GM08714 (cell line): Measurements from ENCODE around the gene BMAL1.

ENCODE experiments used
- H3K4me3 ChIP-seq: fragments of 200-500 bp; sonication (Bioruptor generic); 2 replicates; pipeline ENCODE4 v1.5.1; 2014; ENCODE audit warnings: mild to moderate bottlenecking, low read length, inconsistent platforms
- ZNF274 ChIP-seq: IDR thresholded peaks from 2 replicates; pipeline ENCODE4 v1.6.1; 2012; ENCODE audit warnings: mild to moderate bottlenecking, low read depth, low read length

The BMAL1 gene

DNA sequence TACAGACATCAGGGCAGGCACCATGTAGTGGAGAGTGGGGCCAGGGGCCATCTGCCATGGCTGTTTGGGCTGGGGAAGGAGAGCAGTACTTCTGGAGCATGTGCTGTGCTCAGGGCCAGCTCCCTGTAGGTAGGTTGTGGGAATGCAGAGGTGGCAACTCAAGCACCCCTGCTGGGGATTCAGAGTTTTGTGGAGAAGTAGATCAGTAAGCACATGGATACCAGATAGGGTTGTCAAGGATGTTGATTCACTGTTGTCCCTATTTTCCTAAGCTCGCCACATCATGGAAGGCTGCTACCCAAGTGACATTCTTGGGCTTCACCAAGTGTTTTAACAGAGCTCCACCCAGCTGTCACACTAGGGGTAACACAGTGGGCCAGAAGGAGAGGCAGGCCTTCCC is 67.2 kb downstream of the BMAL1 start:
- no peak overlapping the region for H3K4me3 ChIP-seq
- no peak for TF ChIP-seq ZNF274

DNA sequence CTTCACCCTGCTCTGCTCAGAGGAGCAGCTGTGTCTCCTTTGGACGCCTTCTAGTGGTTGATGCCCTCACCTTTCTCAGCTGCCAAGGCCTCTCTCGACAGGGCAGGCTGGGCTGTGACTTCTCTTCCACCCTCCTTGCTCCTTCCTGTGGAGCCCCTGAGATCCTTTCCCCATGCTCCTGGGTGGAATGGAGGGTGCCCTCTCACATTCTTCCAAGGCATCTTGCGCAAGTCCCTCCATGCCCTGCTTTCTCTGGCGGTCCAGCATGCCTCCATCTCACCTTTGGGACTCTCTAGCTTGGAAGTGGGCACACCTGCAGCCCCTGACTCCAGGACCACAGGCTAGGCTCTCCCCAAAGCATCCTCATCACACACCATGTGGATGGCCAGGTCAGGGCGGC is 68.9 kb downstream of the BMAL1 start:
- H3K4me3 ChIP-seq: no peak overlapping the region
- no peak for TF ChIP-seq ZNF274

DNA sequence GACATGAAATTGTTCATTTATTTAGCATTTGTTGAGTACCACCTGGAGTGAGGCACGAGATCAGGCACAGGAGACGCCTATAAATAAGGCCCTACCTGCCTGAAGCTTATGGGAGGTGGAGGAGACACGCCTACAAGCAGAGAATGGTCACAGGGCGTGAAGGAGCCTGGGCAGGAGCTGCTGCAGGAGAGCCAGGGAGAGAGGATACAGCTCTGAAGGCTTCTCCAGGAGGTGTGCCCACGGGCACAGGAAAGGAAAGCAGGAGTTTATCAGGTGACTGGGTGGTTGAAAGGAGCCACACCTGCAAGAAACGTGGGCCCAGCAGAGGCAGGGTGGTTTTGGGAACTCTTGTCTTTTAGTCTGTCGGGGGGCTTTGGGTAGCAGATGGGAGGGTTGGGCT is 70.3 kb downstream of the BMAL1 start:
- TF ChIP-seq ZNF274: no peak
- H3K4me3 ChIP-seq: no peak overlapping the region

DNA sequence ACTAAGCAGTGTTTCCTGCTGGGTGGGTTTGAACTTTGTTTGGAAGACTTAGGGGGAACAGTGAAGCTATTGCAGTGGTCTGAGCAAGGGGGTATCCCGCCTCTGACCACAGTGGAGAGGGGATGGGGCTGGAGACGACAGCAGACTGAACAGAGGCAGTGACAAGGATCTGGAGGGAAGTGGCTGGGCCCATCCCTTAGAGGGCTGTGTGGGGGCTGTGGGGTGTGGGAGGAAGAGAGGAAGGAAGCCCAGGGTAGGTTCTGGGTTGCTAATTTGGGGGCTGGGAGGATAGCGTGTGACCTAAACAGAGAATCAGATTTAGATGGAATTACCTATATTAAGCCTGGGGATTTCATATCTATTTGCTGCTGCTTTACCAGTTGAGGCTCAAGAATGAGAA is 70.7 kb downstream of the BMAL1 start:
- TF ChIP-seq ZNF274: no peak

DNA sequence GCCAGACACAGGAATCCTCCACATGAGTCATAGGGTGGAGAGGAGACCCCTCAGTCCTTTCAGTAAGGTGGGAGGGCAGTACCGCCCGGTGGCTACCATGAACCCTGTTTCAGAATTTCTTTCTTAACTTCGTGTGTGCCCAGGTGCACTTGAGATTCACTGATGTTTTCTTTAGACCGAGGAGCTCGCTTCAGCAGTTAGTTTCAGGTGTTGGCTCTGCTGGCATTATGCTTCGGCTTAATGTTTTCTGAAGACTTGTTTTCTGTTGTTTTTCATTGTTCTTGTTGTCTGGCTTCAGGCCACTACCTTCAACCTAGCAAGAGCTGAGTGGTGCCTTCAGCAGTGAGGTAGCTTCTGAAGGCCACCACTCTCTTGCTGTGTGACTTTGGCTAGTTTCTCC is 71.5 kb downstream of the BMAL1 start:
- no peak overlapping the region; the same call in 1 of the 2 replicates for H3K4me3 ChIP-seq
- no peak for TF ChIP-seq ZNF274

More for the DNA sequence above, 70.7 kb downstream of the BMAL1 start:
- H3K4me3 ChIP-seq: no peak overlapping the region; the same call in 1 of the 2 replicates

DNA sequence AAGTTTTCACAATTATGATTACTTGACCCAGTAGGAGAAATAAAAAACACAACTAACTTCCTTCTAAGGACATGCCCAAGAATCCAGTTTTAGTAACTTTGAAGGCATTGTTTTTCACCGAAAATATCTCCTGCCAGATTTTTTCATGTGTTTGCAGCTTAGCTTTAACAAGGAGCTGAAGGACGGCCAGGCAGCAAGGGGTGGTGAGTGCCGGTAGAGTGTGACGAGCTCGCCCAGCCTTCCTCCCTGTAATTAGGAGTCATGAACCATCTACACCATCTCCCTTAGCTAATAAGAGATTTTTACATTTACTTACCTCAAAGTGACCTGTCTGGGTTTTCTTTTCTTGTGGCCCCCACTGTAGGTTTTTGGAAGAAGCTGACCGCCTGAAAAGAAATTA is 72.0 kb downstream of the BMAL1 start:
- no peak for TF ChIP-seq ZNF274
- no peak overlapping the region for H3K4me3 ChIP-seq

DNA sequence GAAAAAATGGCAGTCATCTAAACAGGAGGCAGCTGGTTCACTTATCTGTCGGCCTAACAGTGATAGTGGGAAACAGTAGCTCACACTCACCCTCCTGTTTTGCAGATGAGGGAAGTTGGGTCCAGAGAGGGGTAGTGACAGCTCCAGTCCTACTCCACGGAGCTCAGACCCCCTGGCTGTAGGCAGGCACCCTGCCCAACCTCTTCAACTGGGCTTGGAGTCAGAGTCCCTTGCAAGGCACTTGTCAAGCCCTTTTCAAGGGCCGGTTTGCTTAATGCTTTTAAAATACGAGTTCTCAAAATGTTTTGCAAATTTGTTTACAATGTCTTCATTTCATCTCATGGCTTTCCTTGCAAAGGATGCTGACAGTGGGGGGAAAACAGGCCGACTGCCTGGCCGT is 75.1 kb downstream of the BMAL1 start:
- TF ChIP-seq ZNF274: no peak

DNA sequence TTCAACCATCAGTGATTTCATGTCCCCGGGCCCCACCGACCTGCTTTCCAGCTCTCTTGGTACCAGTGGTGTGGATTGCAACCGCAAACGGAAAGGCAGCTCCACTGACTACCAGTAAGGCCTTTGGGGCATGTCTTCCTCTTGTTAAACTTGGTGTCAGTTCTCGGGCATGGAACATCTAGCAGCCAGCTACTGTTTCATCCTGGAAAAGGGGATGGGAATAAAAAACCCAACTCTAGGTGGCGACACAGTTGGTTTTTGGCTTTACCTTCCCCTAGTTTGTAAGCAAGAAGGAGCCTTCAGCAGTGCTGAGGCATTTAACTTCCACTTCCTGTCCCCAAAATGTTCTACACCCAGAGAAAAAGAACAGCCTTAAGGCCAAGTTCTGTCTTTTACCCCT is 76.7 kb downstream of the BMAL1 start:
- H3K4me3 ChIP-seq: no peak overlapping the region
- no peak for TF ChIP-seq ZNF274

More for the DNA sequence above, 75.1 kb downstream of the BMAL1 start:
- H3K4me3 ChIP-seq: no peak overlapping the region

DNA sequence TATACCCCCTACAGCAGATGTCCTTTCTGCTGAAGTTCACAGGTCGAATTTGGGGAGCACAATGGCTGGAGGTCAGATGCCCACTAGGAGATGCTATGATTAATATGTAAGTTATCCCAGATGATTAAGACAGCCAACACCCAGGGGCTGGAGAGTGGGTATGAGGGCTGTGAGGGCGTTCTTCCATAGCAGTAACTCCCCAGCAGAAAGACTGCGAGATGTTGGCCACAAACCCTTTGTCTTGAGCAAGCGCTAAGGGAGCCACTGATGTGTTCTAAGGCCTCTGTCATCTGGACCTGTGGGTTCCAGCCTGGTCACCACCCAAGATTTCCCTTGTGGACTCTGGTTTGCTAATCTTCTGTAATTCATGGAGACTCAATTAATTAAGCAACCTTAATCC is 77.6 kb downstream of the BMAL1 start:
- TF ChIP-seq ZNF274: no peak

DNA sequence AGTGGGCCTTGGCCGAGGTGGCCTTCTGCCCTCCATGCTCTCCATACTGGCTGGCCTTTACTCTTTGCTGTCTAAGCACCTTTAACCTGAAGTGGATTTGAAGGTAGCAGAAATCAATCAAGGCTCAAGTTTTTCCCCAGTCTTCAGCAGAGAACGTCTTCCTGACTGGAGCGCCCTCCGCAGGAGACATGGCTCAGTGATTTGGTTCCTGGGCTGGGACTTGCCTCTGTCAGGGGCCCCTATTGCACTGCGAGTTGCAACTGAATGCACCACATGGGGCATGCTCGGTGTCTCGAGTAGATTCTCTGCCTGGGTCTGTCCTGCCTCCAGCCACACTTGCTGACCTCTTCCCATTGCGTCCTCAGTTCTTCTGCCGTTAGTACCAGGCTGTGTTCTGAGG is 79.6 kb downstream of the BMAL1 start:
- no peak overlapping the region for H3K4me3 ChIP-seq
- TF ChIP-seq ZNF274: no peak

More for the DNA sequence above, 77.6 kb downstream of the BMAL1 start:
- H3K4me3 ChIP-seq: no peak overlapping the region

DNA sequence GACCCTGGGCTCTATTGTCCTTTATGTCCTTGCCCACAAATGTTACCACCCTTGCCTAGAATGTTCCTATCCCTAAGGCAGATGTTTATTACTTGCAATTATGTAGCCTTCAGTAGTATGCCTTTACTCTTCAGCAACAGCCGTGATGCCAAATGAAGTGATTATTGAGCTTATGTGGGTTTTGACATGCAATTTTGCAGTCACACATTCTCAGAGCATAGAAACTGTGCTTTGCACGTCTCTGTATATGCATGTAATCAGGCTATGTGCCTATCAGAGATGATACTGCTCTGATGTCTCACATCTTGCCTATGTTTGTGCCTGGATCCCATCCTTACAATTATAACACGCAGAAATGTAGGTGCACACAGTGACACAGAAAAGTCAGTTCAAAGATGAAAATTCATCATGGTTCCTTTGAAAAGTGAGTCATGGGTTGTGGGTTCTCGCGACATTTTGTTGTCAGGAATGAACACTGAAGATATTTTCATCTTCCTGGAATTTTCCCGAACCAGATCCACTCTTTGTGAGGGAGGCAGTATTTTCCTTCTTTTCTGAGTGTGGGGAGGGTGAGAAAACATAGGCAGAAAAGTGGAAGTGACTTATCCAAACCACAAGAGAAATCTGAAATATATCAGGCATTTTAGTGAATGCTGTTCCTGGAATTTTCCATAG is 81.1 kb downstream of the BMAL1 start:
- H3K4me3 ChIP-seq: no peak overlapping the region
- no peak for TF ChIP-seq ZNF274

DNA sequence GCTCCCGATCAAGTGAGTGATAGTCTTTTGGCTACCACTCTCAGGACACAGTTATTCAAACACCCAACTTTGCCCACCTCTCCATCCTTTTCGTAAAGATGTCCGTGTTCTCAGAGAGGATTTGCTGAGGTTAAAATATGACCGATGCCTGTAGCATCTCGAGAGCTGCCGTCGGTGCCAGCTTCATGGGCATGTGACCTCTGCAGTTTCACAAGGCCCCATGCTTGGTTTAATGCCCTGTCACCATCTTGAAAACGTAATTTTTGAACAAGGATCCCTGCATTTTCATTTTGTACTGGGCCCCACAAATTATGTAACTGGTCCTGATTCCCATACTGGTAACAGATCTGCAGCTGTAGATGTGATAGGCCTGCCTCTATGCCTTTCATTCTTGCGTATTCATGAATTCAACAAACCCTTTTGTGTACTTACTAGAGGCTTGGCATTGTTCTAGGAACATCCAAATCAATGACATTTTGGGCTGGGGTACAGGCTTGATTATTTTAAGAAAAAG is 85.1 kb downstream of the BMAL1 start:
- TF ChIP-seq ZNF274: no peak

DNA sequence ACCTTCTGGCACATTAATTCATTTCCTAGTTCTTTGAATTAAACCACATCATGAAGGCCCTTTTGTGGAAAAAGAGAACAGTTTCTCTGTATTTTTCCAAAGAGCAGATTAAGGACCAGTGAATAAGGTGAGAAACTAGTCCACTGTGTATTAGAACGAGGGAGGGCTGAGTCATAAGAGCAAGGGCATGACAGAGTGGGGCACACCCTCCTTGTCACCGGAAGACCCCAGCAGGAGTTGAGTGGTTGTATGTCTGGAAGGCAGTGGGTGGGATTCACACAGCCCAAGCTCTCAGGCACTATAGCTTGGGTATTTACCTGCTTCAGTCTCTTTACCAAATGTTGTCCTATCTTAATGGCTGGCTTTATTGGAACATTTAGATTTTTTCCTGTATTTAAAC is 86.8 kb downstream of the BMAL1 start:
- no peak for TF ChIP-seq ZNF274
- H3K4me3 ChIP-seq: no peak overlapping the region

More for the DNA sequence above, 85.1 kb downstream of the BMAL1 start:
- no peak overlapping the region for H3K4me3 ChIP-seq

DNA sequence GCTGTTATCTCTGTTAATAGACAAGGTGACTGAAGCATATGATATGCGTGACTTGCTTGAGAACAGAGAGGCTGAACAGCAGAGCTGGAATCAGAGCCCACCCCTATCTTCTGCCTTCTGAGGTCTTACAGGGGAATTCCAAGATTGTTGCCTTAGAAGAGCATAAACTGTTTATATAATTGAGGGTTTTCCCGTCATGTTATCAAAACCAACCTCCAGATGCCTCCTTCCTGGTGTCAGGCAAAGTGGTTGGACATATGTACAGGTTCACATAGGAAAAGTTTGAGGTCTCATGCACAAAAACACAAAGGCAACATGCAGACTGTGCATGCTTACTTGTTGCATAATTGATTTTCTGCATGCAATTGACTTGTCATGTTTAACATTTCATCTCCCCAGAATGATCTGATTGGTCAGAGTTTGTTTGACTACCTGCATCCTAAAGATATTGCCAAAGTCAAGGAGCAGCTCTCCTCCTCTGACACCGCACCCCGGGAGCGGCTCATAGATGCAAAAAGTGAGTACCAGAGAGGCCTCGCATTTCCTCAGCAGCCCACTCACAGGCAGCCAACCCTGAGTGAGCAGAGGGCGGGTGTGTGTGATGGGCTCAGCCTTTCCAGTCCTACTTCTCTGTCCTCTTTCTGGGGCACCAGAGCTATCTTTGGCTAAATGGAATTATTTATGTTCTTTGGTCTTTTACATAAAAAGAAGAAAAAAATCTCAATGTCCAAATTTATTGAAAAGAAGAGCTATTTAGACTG is 88.9 kb downstream of the BMAL1 start:
- no peak overlapping the region for H3K4me3 ChIP-seq
- no peak for TF ChIP-seq ZNF274

DNA sequence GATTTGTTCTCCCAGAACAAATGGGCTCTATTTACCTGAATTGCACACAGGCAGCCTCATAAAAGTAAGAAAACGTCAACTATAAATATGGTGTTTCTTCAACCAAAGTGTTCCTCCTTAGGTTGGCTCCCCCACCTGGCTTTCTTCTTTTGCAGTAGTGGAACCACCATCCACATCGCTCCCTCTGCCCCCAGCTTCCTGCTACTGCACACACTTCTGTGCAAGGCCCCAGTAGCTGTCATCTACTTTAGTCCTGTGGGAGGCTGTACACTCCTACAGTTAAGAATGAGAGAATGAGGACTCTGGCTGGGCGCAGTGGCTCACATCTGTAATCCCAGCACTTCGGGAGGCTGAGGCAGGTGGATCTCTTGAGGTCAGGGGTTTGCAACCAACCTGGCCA is 89.5 kb downstream of the BMAL1 start:
- TF ChIP-seq ZNF274: no peak

More for the DNA sequence above, 89.5 kb downstream of the BMAL1 start:
- no peak overlapping the region for H3K4me3 ChIP-seq
